K562 (cell line): ENCODE results near the gene SUMF2. TPM values are rescaled to one million over a fixed set of nuclear protein-coding genes. Genes with fewer than 3 reads are reported as not detected.

ENCODE experiments used
- ATF1 ChIP-seq, 2 experiments: fragments of 450-650 bp in 1 of 2; IDR thresholded peaks; 2 replicates each; pipeline ENCODE4 v1.6.1; 2016; ENCODE audit warnings: missing compliant biosample characterization in 1 of 2, missing genetic modification characterization in 1 of 2
- CREB1 ChIP-seq, 2 experiments: sonication (generic) in 1 of 2; formaldehyde crosslinking in 1 of 2; IDR thresholded peaks; 2 replicates each; pipeline versions ENCODE4 v1.6.1 to v1.8.0; 2012 to 2022; ENCODE audit warnings: inconsistent platforms in 1 of 2, mild to moderate bottlenecking in 1 of 2, missing genetic modification reagents in 1 of 2, moderate library complexity in 1 of 2
- CREBBP ChIP-seq: IDR thresholded peaks from one replicate; pipeline ENCODE4 v1.6.1; 2012; ENCODE audit warnings: low read depth, mild to moderate bottlenecking, control low read depth, inconsistent platforms, low read length
- FUS ChIP-seq: fragments of 200-400 bp; formaldehyde crosslinking; optimal IDR thresholded peaks from 2 replicates; pipeline ENCODE3; 2017; ENCODE audit warnings: low read depth, low read length
- KLF1 ChIP-seq: fragments of 450-650 bp; IDR thresholded peaks from 2 replicates; pipeline ENCODE4 v1.6.1; 2016; ENCODE audit warnings: missing genetic modification characterization, missing compliant biosample characterization
- MAZ ChIP-seq, 2 experiments: fragments of 450-650 bp in 1 of 2; sonication (generic) in 1 of 2; formaldehyde crosslinking; IDR thresholded peaks in 1 of 2; conservative IDR thresholded peaks in 1 of 2; 2 replicates each; pipeline versions ENCODE4 v1.4.0 to v1.5.0; 2020; ENCODE audit warnings: mild to moderate bottlenecking in 1 of 2, missing genetic modification reagents in 1 of 2
- POLR2AphosphoS2 ChIP-seq: IDR thresholded peaks from 2 replicates; pipeline ENCODE4 v1.6.1; 2012; ENCODE audit warnings: low read length, improper control_type of control experiment
- POLR2G ChIP-seq: fragments of 200-400 bp; formaldehyde crosslinking; IDR thresholded peaks from 2 replicates; pipeline ENCODE4 v1.6.1; 2017; ENCODE audit warnings: low read depth, mild to moderate bottlenecking, antibody characterized with exemption, low read length, moderate library complexity
- PRPF4 ChIP-seq: fragments of 200-400 bp; formaldehyde crosslinking; IDR thresholded peaks from one replicate; pipeline ENCODE4 v1.6.1; 2017; ENCODE audit warnings: low read length, low read depth, mild to moderate bottlenecking; ENCODE audit not compliant: insufficient read depth, poor library complexity, severe bottlenecking
- PTBP1 ChIP-seq: fragments of 200-400 bp; formaldehyde crosslinking; IDR thresholded peaks from 2 replicates; pipeline ENCODE4 v1.6.1; 2017; ENCODE audit warnings: low read depth, low read length
- RBFOX2 ChIP-seq: fragments of 200-400 bp; formaldehyde crosslinking; IDR thresholded peaks from 2 replicates; pipeline ENCODE4 v1.6.1; 2017; ENCODE audit warnings: low read depth, mild to moderate bottlenecking, low read length, moderate library complexity
- SIN3A ChIP-seq, 2 experiments: fragments of 150-350 bp in 1 of 2; IDR thresholded peaks; 2 replicates each; pipeline ENCODE4 v1.6.1; 2011 to 2016; ENCODE audit warnings: borderline replicate concordance in 2 of 2, low read depth in 2 of 2, low read length in 2 of 2, mild to moderate bottlenecking in 2 of 2, moderate library complexity in 2 of 2; ENCODE audit not compliant: control insufficient read depth in 1 of 2
- SIRT6 ChIP-seq: IDR thresholded peaks from one replicate; pipeline ENCODE4 v1.6.1; 2012; ENCODE audit warnings: low read depth, mild to moderate bottlenecking, control low read depth, inconsistent platforms, low read length, moderate library complexity
- SMC3 ChIP-seq: conservative IDR thresholded peaks from 2 replicates; pipeline ENCODE4 v1.6.1; 2011; ENCODE audit warnings: low read depth, low read length, improper control_type of control experiment; ENCODE audit not compliant: insufficient read depth
- SP1 ChIP-seq: sonication (generic); formaldehyde crosslinking; IDR thresholded peaks from 2 replicates; pipeline ENCODE4 v1.8.1; 2022; ENCODE audit warnings: mild to moderate bottlenecking, missing genetic modification reagents
- SRSF1 ChIP-seq: fragments of 200-400 bp; formaldehyde crosslinking; IDR thresholded peaks from 2 replicates; pipeline ENCODE4 v1.6.1; 2017; ENCODE audit warnings: mild to moderate bottlenecking, low read depth, low read length, moderate library complexity
- SUPT5H ChIP-seq: fragments of 450-650 bp; IDR thresholded peaks from 2 replicates; pipeline ENCODE4 v1.6.1; 2016
- ZKSCAN3 ChIP-seq: fragments of 250-450 bp; sonication (Bioruptor Pico); IDR thresholded peaks from 2 replicates; pipeline ENCODE4 v1.4.0; 2020
- ZKSCAN8 ChIP-seq: fragments of 200-800 bp; sonication (Bioruptor generic); IDR thresholded peaks from 2 replicates; pipeline ENCODE4 v1.6.1; 2016; ENCODE audit warnings: missing genetic modification characterization, missing compliant biosample characterization
- ZNF324 ChIP-seq: fragments of 250-450 bp; sonication (Bioruptor Pico); IDR thresholded peaks from 2 replicates; pipeline ENCODE4 v1.4.0; 2020; ENCODE audit warnings: mild to moderate bottlenecking
- ZNF408 ChIP-seq: fragments of 250-450 bp; sonication (Bioruptor Pico); IDR thresholded peaks from 2 replicates; pipeline ENCODE4 v1.4.0; 2020; ENCODE audit warnings: low read depth, mild to moderate bottlenecking, moderate library complexity
- ZNF511 ChIP-seq: sonication (generic); formaldehyde crosslinking; IDR thresholded peaks from 2 replicates; pipeline ENCODE4 v1.8.0; 2022; ENCODE audit warnings: mild to moderate bottlenecking, missing genetic modification reagents
- polyA plus RNA-seq, 8 experiments: library from polyadenylated mRNA; depleted of rRNA in 4 of 8; stranded (reverse) in 5 of 8; unstranded in 3 of 8; fragments of >200 nt; fragmentation: Nextera tagmentation in 2 of 8; fragmentation: Illumina TruSeq in 1 of 8; extraction: Ambion mirVana in 2 of 8; extraction: Trizol in 1 of 8; gene quantifications; 2 replicates each; pipeline versions ENCODE4 v1.2.1 to v1.2.3, GENCODE V29; 2011 to 2014; ENCODE audit warnings: inconsistent platforms in 1 of 8, missing spikeins in 1 of 8
- total RNA-seq, 7 experiments: library from RNA; depleted of rRNA in 6 of 7; stranded (reverse); fragments of >200 nt in 6 of 7; fragmentation: Illumina TruSeq in 2 of 7; extraction: Trizol in 2 of 7; gene quantifications; 2 replicates each; pipeline versions ENCODE4 v1.2.1 to v1.2.3, GENCODE V29; 2011 to 2021; ENCODE audit warnings: low replicate concordance in 1 of 7
- TF ChIP-seq, protein P1 (sequence below), 2 experiments: fragments of 450-650 bp in 1 of 2; sonication (generic) in 1 of 2; formaldehyde crosslinking in 1 of 2; IDR thresholded peaks in 1 of 2; conservative IDR thresholded peaks in 1 of 2; 2 replicates each; pipeline versions ENCODE4 v1.6.1 to v1.8.1; 2016 to 2023; ENCODE audit warnings: mild to moderate bottlenecking in 2 of 2, moderate library complexity in 2 of 2, inconsistent platforms in 1 of 2, missing genetic modification reagents in 1 of 2

The SUMF2 gene
- total and polyA plus RNA-seq, 9 of the 15 experiments (the other 6 are each of a cell fraction or from before 2014, with no cell fraction given): 39.0 to 113 (median 67.7) TPM

- TF ChIP-seq FUS (no peak), SRSF1 (no peak), CREBBP (no peak), SIN3A (IDR thresholded peaks at IDR 0.05; ENCODE audit: borderline replicate concordance in 2 of 2, control insufficient read depth in 1 of 2, low read depth in 2 of 2, low read length in 2 of 2) (no peak; a peak in 1 of 4 replicates), ZKSCAN8 (CRISPR knock-in tag) (no peak), KLF1 (tag) (no peak), ATF1 (CRISPR knock-in tag; IDR thresholded peaks at IDR 0.05) (no peak), ATF1 (tag; IDR thresholded peaks at IDR 0.05) (peak; percentile 69), PRPF4 (no peak), POLR2G (peak; percentile 38; the same call in 1 of the 2 replicates), PTBP1 (no peak), RBFOX2 (no peak), SIRT6 (no peak), SUPT5H (no peak), ZNF511 (CRISPR knock-in tag) (no peak), ZKSCAN3 (CRISPR knock-in tag) (no peak), SP1 (CRISPR knock-in tag) (no peak), MAZ (CRISPR knock-in tag; conservative IDR thresholded peaks at IDR 0.05 in 1 of 2, IDR thresholded peaks at IDR 0.05 in 1 of 2) (no peak), ZNF324 (CRISPR knock-in tag) (0 out of 2 replicates have a peak, but pooled peaks have one; percentile 22), CREB1 (IDR thresholded peaks at IDR 0.05) (peak; percentile 62; the same call in 1 of the 2 replicates), CREB1 (CRISPR knock-in tag; IDR thresholded peaks at IDR 0.05) (no peak), POLR2AphosphoS2 (no peak), ZNF408 (no peak), SMC3 (no peak)
- TF ChIP-seq, protein P1, sequence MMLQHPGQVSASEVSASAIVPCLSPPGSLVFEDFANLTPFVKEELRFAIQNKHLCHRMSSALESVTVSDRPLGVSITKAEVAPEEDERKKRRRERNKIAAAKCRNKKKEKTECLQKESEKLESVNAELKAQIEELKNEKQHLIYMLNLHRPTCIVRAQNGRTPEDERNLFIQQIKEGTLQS (IDR thresholded peaks at IDR 0.05): peak; percentile 96
- TF ChIP-seq, protein P1 (CRISPR knock-in tag; conservative IDR thresholded peaks at IDR 0.05): no peak
Measured at GRCh38 chr7:56105508-56105907, 41.4 kb downstream of the SUMF2 start (continued).
